SW480 (cell line): ENCODE data around the gene CACNA2D3.
"Not testable (repeated sequence)": the region's sequence is repeated elsewhere in the genome, so short reads cannot be mapped to it uniquely, and the experiment has no call there.

Experiments
- DNase-seq: peaks from one replicate; pipeline ENCODE4 v3.0.0-alpha.2; 2016; ENCODE audit warnings: low spot score

Gene CACNA2D3

GRCh38 chr3:54631516-54632325, 509.4 kb downstream of the CACNA2D3 start:
- DNase-seq = no peak

GRCh38 chr3:54632326-54632665, 509.9 kb downstream of the CACNA2D3 start:
- no peak for DNase-seq

- DNase-seq = no peak
These were observed 510.5 kb downstream of the CACNA2D3 start for GRCh38 chr3:54632834-54633233.

GRCh38 chr3:54633444-54634121, 511.2 kb downstream of the CACNA2D3 start:
- no peak for DNase-seq

GRCh38 chr3:54634122-54634469, 511.7 kb downstream of the CACNA2D3 start:
- no peak for DNase-seq

GRCh38 chr3:54639790-54640372, 517.5 kb downstream of the CACNA2D3 start:
- not testable (repeated sequence) for DNase-seq

- DNase-seq = no peak
These were observed 519.1 kb downstream of the CACNA2D3 start for GRCh38 chr3:54641226-54642014.

- no peak for DNase-seq
These were observed 519.8 kb downstream of the CACNA2D3 start for GRCh38 chr3:54642147-54642546.

- DNase-seq = no peak
These were observed 525.4 kb downstream of the CACNA2D3 start for GRCh38 chr3:54647721-54648120.

- DNase-seq = peak; percentile 44
These were observed 527.2 kb downstream of the CACNA2D3 start for GRCh38 chr3:54649551-54649950.

GRCh38 chr3:54653456-54654195, 531.3 kb downstream of the CACNA2D3 start:
- peak; percentile 45 for DNase-seq

- no peak for DNase-seq
These were observed 532.4 kb downstream of the CACNA2D3 start for GRCh38 chr3:54654776-54655175.

- DNase-seq = no peak
These were observed 537.0 kb downstream of the CACNA2D3 start for GRCh38 chr3:54659347-54659746.

GRCh38 chr3:54660714-54661132, 538.4 kb downstream of the CACNA2D3 start:
- no peak for DNase-seq

GRCh38 chr3:54661151-54661550, 538.8 kb downstream of the CACNA2D3 start:
- no peak for DNase-seq

- no peak for DNase-seq
These were observed 541.2 kb downstream of the CACNA2D3 start for GRCh38 chr3:54663501-54664011.

- DNase-seq = no peak
These were observed 542.8 kb downstream of the CACNA2D3 start for GRCh38 chr3:54665016-54665600.

GRCh38 chr3:54668236-54668635, 545.9 kb downstream of the CACNA2D3 start:
- DNase-seq = no peak

GRCh38 chr3:54670201-54671000, 548.0 kb downstream of the CACNA2D3 start:
- peak; percentile 24 for DNase-seq

- DNase-seq = no peak
These were observed 549.2 kb downstream of the CACNA2D3 start for GRCh38 chr3:54671511-54671910.
